GM12878 (cell line): ENCODE results near the gene MGAT5. TPM values are rescaled to one million over a fixed set of nuclear protein-coding genes. Genes with fewer than 3 reads are reported as not detected.

Experiments used
- BACH1 ChIP-seq: fragments of 450-650 bp; IDR thresholded peaks from 2 replicates; pipeline ENCODE4 v1.6.1; 2017; ENCODE audit warnings: mild to moderate bottlenecking, borderline replicate concordance
- CEBPZ ChIP-seq: fragments of 150-350 bp; IDR thresholded peaks from 2 replicates; pipeline ENCODE4 v1.6.1; 2016; ENCODE audit warnings: low read depth, low read length
- CHD2 ChIP-seq: IDR thresholded peaks from 2 replicates; pipeline ENCODE4 v1.6.1; 2011; ENCODE audit warnings: low read depth, low read length, improper control_type of control experiment, borderline replicate concordance
- ETV6 ChIP-seq, 2 experiments: fragments of 450-650 bp in 1 of 2; IDR thresholded peaks in 1 of 2; conservative IDR thresholded peaks in 1 of 2; 2 replicates each; pipeline ENCODE4 v1.6.1; 2014; ENCODE audit warnings: antibody characterized with exemption in 1 of 2, borderline replicate concordance in 1 of 2, low read depth in 1 of 2, mild to moderate bottlenecking in 1 of 2, moderate library complexity in 1 of 2
- IKZF2 ChIP-seq, 2 experiments: fragments of 450-650 bp; IDR thresholded peaks; 2 replicates each; pipeline ENCODE4 v1.6.1; 2017; ENCODE audit warnings: mild to moderate bottlenecking in 2 of 2, moderate library complexity in 2 of 2
- JUND ChIP-seq: IDR thresholded peaks from 2 replicates; pipeline ENCODE4 v1.6.1; 2012; ENCODE audit warnings: low read depth, mild to moderate bottlenecking, low read length, improper control_type of control experiment, moderate library complexity
- KLF5 ChIP-seq: fragments of 450-650 bp; IDR thresholded peaks from 2 replicates; pipeline ENCODE4 v1.6.1; 2014; ENCODE audit warnings: mild to moderate bottlenecking; ENCODE audit not compliant: partially characterized antibody
- MYB ChIP-seq: fragments of 150-350 bp; IDR thresholded peaks from 2 replicates; pipeline ENCODE4 v1.6.1; 2014; ENCODE audit warnings: mild to moderate bottlenecking, low read depth, low read length, borderline replicate concordance
- NFIC ChIP-seq: IDR thresholded peaks from 2 replicates; pipeline ENCODE4 v1.6.1; 2012; ENCODE audit warnings: low read depth, mild to moderate bottlenecking, inconsistent platforms, low read length, moderate library complexity
- NR2C1 ChIP-seq: fragments of 450-650 bp; IDR thresholded peaks from 2 replicates; pipeline ENCODE4 v1.6.1; 2017; ENCODE audit warnings: antibody characterized with exemption, mild to moderate bottlenecking, moderate library complexity
- PKNOX1 ChIP-seq: fragments of 450-650 bp; IDR thresholded peaks from 2 replicates; pipeline ENCODE4 v1.6.1; 2016; ENCODE audit warnings: mild to moderate bottlenecking
- PML ChIP-seq: IDR thresholded peaks from 2 replicates; pipeline ENCODE4 v1.6.1; 2012; ENCODE audit warnings: low read length, inconsistent platforms
- POLR2A ChIP-seq: IDR thresholded peaks from 2 replicates; pipeline ENCODE4 v1.6.1; 2011; ENCODE audit warnings: low read depth, mild to moderate bottlenecking, low read length
- POU2F2 ChIP-seq: IDR thresholded peaks from 3 replicates; pipeline ENCODE4 v1.6.1; 2011; ENCODE audit warnings: low read depth, mild to moderate bottlenecking, low read length, borderline replicate concordance
- TCF12 ChIP-seq: IDR thresholded peaks from 2 replicates; pipeline ENCODE4 v1.6.1; 2011; ENCODE audit warnings: low read depth, mild to moderate bottlenecking, low read length
- TCF3 ChIP-seq: IDR thresholded peaks from 2 replicates; pipeline ENCODE4 v1.6.1; 2012; ENCODE audit warnings: low read depth, mild to moderate bottlenecking, low read length, borderline replicate concordance; ENCODE audit not compliant: insufficient read depth
- ZBTB11 ChIP-seq: fragments of 450-650 bp; formaldehyde crosslinking; IDR thresholded peaks from 2 replicates; pipeline ENCODE4 v1.5.0; 2022; ENCODE audit warnings: mild to moderate bottlenecking, missing genetic modification characterization
- ZZZ3 ChIP-seq: IDR thresholded peaks from 2 replicates; pipeline ENCODE4 v1.6.1; 2011; ENCODE audit warnings: low read depth; ENCODE audit not compliant: control insufficient read depth, insufficient read length
- polyA plus RNA-seq, 11 experiments: library from polyadenylated mRNA; depleted of rRNA in 4 of 11; unstranded in 6 of 11; stranded (reverse) in 5 of 11; fragments of >200 nt; fragmentation: Nextera tagmentation in 4 of 11; fragmentation: Illumina TruSeq in 1 of 11; extraction: Ambion mirVana in 4 of 11; extraction: Trizol in 1 of 11; gene quantifications; 1 replicate in 1 of 11; 2 replicates in 10 of 11; pipeline versions ENCODE4 v1.2.1 to v1.2.3, GENCODE V29; 2011 to 2016; ENCODE audit warnings: inconsistent platforms in 2 of 11, missing spikeins in 2 of 11, low read depth in 1 of 11
- total RNA-seq, 4 experiments: library from RNA; depleted of rRNA in 3 of 4; stranded (reverse); fragments of >200 nt in 3 of 4; fragmentation: Illumina TruSeq in 1 of 4; extraction: Trizol in 1 of 4; gene quantifications; 2 replicates each; pipeline versions ENCODE4 v1.2.1 to v1.2.3, GENCODE V29; 2013 to 2021
- TF ChIP-seq, protein P1 (sequence below): fragments of 450-650 bp; IDR thresholded peaks from 2 replicates; pipeline ENCODE4 v1.6.1; 2018; ENCODE audit warnings: mild to moderate bottlenecking, low read depth, moderate library complexity; ENCODE audit not compliant: partially characterized antibody

Gene MGAT5
- total and polyA plus RNA-seq, 10 of the 15 experiments (the other 5 are each of a cell fraction or from before 2014, with no cell fraction given): 4.9 to 104 (median 36.2) TPM

DNA sequence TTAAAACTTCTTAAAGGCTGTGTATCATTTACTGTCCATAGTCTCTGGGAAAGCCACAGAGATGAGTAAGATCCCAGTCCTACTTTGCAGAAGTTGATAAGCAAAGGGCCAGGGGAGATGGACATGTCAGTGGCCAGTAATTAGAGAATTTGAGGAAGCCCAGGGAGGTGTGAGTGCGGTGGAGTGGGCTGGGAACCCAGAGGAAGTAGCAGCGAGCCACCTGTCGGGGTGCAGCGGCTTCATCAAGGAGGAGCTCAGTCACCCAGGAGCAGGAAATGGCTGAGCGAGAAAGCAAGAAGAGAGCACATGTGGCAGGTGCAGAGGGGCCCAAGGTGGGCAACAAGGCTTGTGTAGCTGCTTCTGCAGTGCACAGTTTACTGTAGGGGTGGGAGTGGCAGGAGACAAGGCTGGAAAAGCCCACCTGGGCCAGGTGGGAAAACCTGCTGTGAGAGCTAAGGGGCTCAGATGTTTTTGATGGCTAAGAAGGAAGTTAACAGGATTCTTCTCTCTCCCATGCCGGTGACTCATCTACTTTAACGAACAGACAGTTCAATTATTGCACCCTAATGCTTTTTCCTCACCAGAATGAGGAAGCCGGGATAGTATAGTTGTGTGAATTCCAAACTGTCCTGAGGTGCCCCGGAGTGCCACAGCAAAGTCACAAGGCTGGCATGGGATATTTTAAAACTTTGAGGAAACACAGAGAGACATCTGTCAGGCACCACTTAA lies 34.8 kb upstream of the MGAT5 start (continued):
- TF ChIP-seq ETV6 (conservative IDR thresholded peaks at IDR 0.05 in 1 of 2, IDR thresholded peaks at IDR 0.05 in 1 of 2; ENCODE audit: borderline replicate concordance in 1 of 2, low read depth in 1 of 2): peak in 1 of 2 experiments; percentile 55; a peak in 2 of 4 replicates
- TF ChIP-seq CHD2: no peak
- peak; percentile 81; the same call in 1 of the 2 replicates for TF ChIP-seq TCF3
- no peak for TF ChIP-seq KLF5
- TF ChIP-seq CEBPZ: no peak
- no peak for TF ChIP-seq ZZZ3
- TF ChIP-seq, protein P1, sequence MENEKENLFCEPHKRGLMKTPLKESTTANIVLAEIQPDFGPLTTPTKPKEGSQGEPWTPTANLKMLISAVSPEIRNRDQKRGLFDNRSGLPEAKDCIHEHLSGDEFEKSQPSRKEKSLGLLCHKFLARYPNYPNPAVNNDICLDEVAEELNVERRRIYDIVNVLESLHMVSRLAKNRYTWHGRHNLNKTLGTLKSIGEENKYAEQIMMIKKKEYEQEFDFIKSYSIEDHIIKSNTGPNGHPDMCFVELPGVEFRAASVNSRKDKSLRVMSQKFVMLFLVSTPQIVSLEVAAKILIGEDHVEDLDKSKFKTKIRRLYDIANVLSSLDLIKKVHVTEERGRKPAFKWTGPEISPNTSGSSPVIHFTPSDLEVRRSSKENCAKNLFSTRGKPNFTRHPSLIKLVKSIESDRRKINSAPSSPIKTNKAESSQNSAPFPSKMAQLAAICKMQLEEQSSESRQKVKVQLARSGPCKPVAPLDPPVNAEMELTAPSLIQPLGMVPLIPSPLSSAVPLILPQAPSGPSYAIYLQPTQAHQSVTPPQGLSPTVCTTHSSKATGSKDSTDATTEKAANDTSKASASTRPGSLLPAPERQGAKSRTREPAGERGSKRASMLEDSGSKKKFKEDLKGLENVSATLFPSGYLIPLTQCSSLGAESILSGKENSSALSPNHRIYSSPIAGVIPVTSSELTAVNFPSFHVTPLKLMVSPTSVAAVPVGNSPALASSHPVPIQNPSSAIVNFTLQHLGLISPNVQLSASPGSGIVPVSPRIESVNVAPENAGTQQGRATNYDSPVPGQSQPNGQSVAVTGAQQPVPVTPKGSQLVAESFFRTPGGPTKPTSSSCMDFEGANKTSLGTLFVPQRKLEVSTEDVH: no peak
- no peak for TF ChIP-seq NR2C1
- no peak for TF ChIP-seq POLR2A
- peak in 1 of 2 experiments; percentile 29; a peak in 1 of 4 replicates for TF ChIP-seq IKZF2 (IDR thresholded peaks at IDR 0.05)
- no peak for TF ChIP-seq BACH1
- TF ChIP-seq TCF12: peak; percentile 70; the same call in 1 of the 2 replicates
- no peak for TF ChIP-seq JUND
- no peak for TF ChIP-seq POU2F2
- TF ChIP-seq MYB: no peak
- TF ChIP-seq NFIC: no peak
- TF ChIP-seq PML: no peak
- TF ChIP-seq PKNOX1: no peak
- TF ChIP-seq ZBTB11 (CRISPR knock-in tag): no peak
